Stimulated activated naive B cell treated with anti-CD40 and anti-IgM and Interleukin-4, amounts not matched to agents 10 μg/mL and 1 μg/mL and 100 μg/mL, for 72 hours (primary cell): ENCODE measurements around the gene ZSWIM3.
A peak's percentile ranks its signal among the peaks of the same experiment; 100 is the strongest.

Experiments
- ATAC-seq, 2 donors: fragments of 150-1000 bp; cut with Tn5 transposase; replicated peaks; 2 replicates each; pipeline ENCODE4 v1.10.0; 2021; ENCODE audit warnings: moderate library complexity in 1 of 2
- DNase-seq: peaks from one replicate; pipeline ENCODE4 v3.0.0; 2021
- H3K27ac Mint-ChIP-seq: one replicate; pipeline ENCODE4 v1.8.0; 2022; ENCODE audit warnings: mild to moderate bottlenecking, mixed read lengths
- H3K27me3 Mint-ChIP-seq, 2 donors: one replicate each; pipeline ENCODE4 v1.8.0; 2022; ENCODE audit warnings: mixed read lengths in 2 of 2
- H3K36me3 Mint-ChIP-seq, 2 donors: one replicate each; pipeline ENCODE4 v1.8.0; 2022; ENCODE audit warnings: mixed read lengths in 2 of 2, mild to moderate bottlenecking in 1 of 2
- H3K4me1 Mint-ChIP-seq, 2 donors: one replicate each; pipeline ENCODE4 v1.8.0; 2022; ENCODE audit warnings: mixed read lengths in 2 of 2, mild to moderate bottlenecking in 1 of 2
- H3K4me3 Mint-ChIP-seq, 2 donors: one replicate each; pipeline ENCODE4 v1.8.0; 2022; ENCODE audit warnings: mild to moderate bottlenecking in 2 of 2, mixed read lengths in 2 of 2, moderate library complexity in 1 of 2
- H3K9me3 Mint-ChIP-seq, 2 donors: one replicate each; pipeline ENCODE4 v1.8.0; 2022; ENCODE audit warnings: mixed read lengths in 2 of 2, mild to moderate bottlenecking in 1 of 2

Gene ZSWIM3

DNA sequence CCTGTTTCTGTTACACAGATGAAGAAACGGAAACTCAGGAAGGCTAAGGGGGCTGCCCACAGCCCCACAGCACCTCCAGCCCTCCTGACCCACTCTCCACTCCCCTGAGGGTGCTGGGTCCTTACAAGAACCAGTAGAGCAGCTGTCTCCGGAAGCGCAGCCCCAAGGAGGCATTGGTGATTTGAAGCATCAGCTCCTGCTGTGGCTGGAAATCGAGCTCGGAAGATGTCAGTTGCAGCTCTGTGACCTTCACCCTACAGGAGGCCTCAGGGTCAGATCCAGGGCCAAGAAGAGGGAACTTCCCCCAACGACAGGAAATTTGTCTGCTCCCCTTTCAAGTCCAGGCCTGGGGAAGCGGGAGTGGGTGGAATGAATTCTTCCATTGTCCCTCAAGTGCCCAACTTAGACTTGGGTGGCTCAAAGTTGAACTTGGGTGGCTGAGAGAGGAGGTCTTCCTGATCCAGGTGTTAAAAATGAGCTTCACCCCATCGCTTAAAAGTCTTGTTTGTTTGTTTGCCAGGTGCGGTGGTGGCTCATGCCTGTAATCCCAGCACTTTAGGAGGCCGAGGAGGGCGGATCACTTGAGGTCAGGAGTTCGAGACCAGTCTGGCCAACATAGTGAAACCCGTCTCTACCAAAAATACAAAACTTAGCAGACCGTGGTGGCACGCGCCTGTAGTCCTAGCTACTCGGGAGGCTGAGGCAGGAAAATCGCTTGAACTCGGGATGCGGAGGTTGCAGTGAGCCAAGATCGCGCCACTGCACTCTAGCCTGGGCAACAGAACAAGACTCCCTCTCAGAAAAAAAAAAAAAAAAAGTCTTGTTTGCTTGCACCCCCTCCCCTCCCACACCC, 52.6 kb downstream of the ZSWIM3 start:
- Mint-ChIP-seq H3K27ac (peak overlapping the region; percentile 78), H3K4me3 (peak overlapping the region; percentile 78 to 81), H3K27me3 (no peaks in the 10 kb centered on the region), H3K4me1 (peaks cover 20 to 33% of the 10 kb centered on the region in 2 donors), H3K36me3 (peaks cover 2 to 29% of the 10 kb centered on the region in 2 donors), H3K9me3 (no peaks in the 10 kb centered on the region)
- ATAC-seq = no peak
- DNase-seq = no peak

DNA sequence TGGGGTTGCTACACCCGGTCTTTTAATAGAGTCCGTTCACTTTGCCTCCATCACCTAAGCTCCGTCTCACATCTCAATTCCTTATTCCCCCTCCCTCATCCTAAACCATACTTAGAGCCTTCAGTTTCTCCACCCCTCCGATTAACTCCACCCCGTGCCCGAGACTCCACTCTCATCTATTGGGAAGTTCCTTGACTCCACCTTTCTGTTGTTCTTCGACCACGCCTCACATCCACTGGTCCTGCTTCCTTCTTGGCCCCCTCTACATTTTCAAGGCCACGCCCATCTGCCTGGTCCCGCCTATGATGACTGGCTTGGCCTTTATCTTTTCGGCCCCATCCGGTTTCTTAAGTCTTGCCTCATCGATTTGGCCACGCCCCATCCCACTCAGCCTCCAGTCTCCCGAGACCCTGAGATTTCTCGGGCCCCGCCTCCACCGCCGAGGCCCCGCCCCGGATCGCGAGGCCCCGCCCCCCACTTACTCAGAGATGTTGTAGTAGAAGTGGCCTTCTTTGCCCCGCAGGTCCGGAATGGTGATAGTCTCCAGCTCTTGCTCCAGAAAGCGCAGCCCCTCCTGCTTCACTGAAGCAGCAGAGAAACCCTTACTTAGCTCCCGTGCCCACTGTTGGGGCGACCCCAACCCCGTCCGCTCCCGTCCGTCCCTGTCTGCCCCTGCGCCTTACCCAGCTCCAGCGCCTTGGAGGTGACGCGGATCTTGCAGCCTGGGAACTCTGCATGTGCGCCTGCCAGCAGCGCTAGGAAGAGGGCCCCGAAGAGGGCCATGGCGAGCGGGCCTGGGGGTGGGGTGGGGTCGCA, 53.5 kb downstream of the ZSWIM3 start:
- peak overlapping the region; percentile 78 to 81 for H3K4me3 Mint-ChIP-seq
- H3K27me3 Mint-ChIP-seq = no peaks in the 10 kb centered on the region
- H3K27ac Mint-ChIP-seq = peak overlapping the region; percentile 78
- ATAC-seq = peak; percentile 89 to 94
- peaks cover 0 to 24% of the 10 kb centered on the region in 2 donors for H3K36me3 Mint-ChIP-seq
- peaks cover 20 to 33% of the 10 kb centered on the region in 2 donors for H3K4me1 Mint-ChIP-seq
- DNase-seq = peak; percentile 97
- H3K9me3 Mint-ChIP-seq = no peaks in the 10 kb centered on the region

DNA sequence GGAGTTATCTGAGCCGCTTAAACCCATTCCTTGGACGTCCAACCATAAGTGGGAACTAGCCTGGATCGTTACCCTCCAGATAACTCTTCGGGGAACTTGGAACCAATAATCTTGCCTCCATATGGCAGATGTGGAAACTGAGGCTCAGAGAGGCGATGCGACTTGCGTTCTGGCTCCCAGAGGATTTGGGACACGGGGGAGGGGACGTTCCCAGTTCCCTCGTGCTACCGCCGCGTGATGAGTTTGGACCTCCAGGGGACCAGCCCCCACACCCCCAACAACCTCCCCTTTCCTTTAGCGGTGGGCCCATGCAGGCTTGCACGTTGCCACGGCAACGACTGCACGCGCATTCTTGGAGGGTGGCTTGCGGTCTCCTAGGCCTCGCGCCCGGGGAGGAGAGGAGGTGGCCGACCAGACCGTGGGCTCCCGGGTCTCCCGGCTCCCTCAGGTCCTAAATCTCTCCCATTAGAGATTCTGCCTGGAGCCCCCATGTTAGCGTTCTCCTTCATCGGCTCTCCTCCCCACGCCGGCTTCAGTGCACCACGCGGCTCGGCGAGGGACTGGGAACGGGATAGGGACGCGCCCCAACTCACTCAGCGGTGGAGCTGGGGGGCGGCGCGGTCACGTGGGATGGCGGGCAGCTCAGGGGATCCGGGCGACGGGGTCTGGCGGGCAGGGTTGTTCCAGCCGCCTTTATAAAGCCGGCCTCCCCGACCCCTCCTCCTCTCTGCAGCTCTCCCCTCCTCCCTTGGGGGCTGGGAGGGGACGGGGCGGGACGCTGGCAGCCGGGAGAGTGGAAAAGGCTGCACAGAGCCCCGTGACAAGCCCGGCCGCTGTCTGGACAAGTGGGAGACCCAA, 54.3 kb downstream of the ZSWIM3 start, which contains the start of gene PLTP:
TSS of gene PLTP (minus strand) at position 670 of the 858 bp plus-strand sequence. CDS start 703 bp downstream, outside the sequence.
- DNase-seq (peak; percentile 34), ATAC-seq (peak in 1 of 2 donors; percentile 14)
- Mint-ChIP-seq H3K9me3 (no peaks in the 10 kb centered on the region), H3K4me1 (peaks cover 20 to 33% of the 10 kb centered on the region in 2 donors), H3K36me3 (peaks cover 0 to 20% of the 10 kb centered on the region in 2 donors), H3K27me3 (peaks cover 0 to 5% of the 10 kb centered on the region in 2 donors), H3K27ac (peak within 1 kb of the TSS; percentile 84), H3K4me3 (peak within 1 kb of the TSS; percentile 78 to 81)

DNA sequence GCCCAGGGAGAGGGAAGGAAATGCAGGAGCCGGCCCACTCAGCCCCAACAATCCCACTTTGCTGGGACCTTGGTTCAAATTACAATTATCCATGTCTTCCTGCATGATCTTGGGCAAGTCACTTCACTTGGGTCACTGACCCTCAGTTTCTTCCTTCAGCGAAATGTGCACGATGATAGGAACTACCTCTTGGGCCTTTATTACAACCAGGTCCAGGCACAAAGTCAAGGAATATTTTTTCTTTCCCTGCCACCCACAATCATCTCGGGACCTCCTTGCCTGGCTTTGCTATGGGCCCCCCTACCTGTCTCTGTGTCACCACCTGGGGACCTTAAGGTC, 54.9 kb downstream of the ZSWIM3 start:
- Mint-ChIP-seq H3K27ac (no peak overlapping the region), H3K4me3 (peak overlapping the region; percentile 78 to 81), H3K9me3 (no peaks in the 10 kb centered on the region), H3K4me1 (peaks cover 20 to 33% of the 10 kb centered on the region in 2 donors), H3K27me3 (peaks cover 0 to 6% of the 10 kb centered on the region in 2 donors), H3K36me3 (peaks cover 0 to 16% of the 10 kb centered on the region in 2 donors)
- ATAC-seq (no peak), DNase-seq (no peak)

DNA sequence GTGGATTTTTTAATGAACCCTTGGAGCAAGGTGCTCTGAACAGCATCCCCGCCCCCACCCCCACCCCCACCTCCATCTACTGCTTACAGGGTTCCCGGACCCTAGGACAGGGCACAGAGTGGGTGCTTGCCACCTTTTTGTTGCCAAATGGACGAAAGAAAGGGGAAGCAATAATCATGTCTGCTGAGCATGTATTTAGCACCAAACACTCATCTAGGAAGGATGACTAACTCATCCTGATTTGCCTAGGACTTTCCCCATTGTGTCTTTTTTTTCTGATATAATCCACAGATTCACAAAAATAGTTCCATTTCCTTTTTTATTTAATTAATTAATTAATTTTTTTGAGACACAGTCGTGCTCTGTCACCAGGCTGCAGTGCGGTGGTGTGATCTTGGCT, 55.7 kb downstream of the ZSWIM3 start:
- Mint-ChIP-seq H3K4me1 (peaks cover 18 to 33% of the 10 kb centered on the region in 2 donors), H3K27ac (peak overlapping the region; percentile 44), H3K9me3 (no peaks in the 10 kb centered on the region), H3K4me3 (peak overlapping the region in 1 of 2 donors; percentile 68), H3K27me3 (peaks cover 0 to 12% of the 10 kb centered on the region in 2 donors), H3K36me3 (peaks cover 0 to 8% of the 10 kb centered on the region in 2 donors)
- peak in 1 of 2 donors; percentile 35 for ATAC-seq
- DNase-seq = no peak

DNA sequence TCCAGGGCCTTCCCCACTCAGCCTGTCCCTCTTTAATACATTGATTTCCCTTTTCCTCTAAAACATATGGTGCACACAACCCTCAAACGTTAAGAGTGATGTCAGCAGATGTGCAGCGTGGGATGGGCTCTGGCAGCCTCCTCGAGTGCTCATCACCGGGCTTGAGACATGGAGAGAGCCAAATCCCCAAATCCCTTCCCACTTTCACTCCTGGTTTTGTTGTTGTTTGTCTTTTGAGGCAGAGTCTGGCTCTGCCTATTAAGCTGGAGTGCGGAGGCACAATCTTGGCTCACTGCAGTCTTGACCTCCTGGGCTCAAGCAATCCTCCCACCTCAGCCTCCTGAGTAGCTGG, 60.4 kb downstream of the ZSWIM3 start:
- no peaks in the 10 kb centered on the region for H3K9me3 Mint-ChIP-seq
- peaks cover 5 to 9% of the 10 kb centered on the region in 2 donors for H3K4me1 Mint-ChIP-seq
- H3K27ac Mint-ChIP-seq = no peak overlapping the region
- H3K27me3 Mint-ChIP-seq = peaks cover 20 to 25% of the 10 kb centered on the region in 2 donors
- no peak for DNase-seq
- ATAC-seq = no peak
- no peak overlapping the region for H3K4me3 Mint-ChIP-seq
- no peaks in the 10 kb centered on the region for H3K36me3 Mint-ChIP-seq

DNA sequence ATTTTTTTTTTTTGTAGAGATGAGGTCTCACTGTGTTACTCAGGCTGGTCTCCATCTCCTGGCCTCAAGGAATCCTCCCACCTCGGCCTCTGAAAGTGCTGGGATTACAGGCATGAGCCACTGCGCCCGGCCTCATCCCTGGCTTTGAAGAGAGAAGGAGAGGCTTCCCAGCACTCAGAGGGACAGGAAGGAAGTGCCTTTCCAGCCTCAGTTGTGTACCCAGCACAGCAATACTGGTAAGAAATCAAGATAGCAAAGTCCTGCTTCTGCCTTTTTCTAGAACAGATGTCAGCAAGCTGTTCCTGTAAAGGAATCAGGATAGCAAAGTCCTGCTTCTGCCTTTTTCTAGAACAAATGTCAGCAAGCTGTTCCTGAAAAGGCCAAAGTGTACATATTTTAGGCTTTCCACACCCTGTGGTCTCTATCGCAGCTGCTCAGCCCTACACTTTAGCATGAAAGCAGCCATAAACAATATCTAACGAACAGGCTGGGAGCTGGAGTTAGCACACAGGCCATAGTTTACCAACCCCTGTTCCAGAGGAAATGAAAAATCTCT, 60.8 kb downstream of the ZSWIM3 start:
- Mint-ChIP-seq H3K9me3 (no peaks in the 10 kb centered on the region), H3K4me1 (peaks cover 5 to 9% of the 10 kb centered on the region in 2 donors), H3K36me3 (no peaks in the 10 kb centered on the region), H3K4me3 (no peak overlapping the region), H3K27ac (no peak overlapping the region), H3K27me3 (peaks cover 20 to 25% of the 10 kb centered on the region in 2 donors)
- ATAC-seq = no peak
- DNase-seq = no peak

DNA sequence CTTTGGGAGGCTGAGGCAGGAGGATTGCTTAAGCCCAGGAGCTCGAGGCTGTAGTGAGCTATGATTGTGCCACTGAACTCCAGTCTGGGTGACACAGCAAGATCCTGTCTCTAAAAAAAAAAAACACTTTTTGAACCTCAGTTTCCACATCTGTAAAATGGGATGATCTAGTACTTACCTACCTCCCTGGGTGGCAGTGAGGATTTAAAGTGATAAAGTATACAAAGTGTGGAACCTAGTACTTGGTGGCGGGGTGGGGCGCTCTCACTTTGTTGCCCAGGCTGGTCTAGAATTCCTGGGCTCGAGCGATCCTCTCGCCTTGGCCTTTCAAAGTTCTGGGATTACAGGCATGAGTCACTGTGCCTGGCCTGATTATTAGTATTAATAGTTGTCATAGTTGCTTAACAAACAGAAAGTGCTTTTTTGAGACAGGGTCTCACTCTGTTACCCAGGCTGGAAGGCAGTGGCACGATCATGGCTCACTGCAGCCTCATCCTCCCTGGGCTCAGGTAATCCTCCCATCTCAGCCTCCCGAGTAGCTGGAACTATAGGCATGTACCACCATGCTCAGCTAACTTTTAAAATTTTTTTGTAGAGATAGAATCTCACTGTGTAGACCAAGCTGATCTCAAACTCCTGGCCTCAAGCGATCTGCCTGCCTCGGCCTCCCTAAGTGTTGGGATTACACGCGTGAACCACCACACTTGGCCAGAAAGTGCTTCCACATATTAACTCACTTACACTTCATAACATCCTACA, 61.5 kb downstream of the ZSWIM3 start:
- Mint-ChIP-seq H3K36me3 (no peaks in the 10 kb centered on the region), H3K9me3 (no peaks in the 10 kb centered on the region), H3K27me3 (peaks cover 20 to 25% of the 10 kb centered on the region in 2 donors), H3K27ac (no peak overlapping the region), H3K4me1 (peaks cover 5 to 8% of the 10 kb centered on the region in 2 donors), H3K4me3 (no peak overlapping the region)
- no peak for ATAC-seq
- DNase-seq = no peak

DNA sequence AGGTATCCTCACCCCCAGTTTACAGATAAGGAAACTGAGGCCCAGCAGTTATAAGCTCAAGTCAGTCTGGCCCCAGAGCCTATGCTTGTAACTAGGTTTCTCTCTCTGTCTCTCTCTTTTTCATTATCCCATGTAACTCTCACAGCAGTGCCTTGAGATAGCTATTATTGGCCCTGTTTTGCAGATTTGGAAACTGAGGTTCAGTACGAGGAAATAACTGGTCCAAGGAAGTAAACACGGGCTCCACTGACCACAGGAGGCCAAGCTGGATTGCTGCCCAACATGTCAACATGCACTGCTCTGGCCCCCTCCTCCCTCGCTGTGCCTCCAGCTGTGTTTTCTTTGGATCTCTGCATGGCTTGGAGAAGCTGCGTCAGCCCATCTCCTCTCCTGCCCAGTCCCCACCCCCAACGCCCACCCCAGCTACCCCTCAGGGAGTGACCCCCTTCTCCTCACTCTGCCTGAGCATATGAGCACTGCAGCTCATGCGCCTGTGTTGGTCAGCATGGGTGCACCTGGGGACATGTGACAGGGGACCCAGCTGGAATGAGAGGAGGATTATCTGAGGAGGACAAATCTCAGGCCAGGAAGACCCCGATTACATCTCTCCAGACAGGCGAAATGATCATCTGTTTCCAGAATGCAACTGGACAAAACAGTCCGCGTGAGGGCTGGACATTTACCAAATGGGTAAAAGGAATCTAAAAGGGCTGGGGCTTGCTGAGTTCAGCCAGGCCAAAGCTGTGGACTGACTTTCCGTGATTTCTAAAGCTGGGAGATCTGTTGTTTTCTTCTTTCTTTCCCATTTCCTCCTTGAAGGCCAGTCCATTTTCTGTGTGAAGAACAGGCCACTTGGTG, 62.4 kb downstream of the ZSWIM3 start:
- DNase-seq (no peak), ATAC-seq (no peak)
- Mint-ChIP-seq H3K4me3 (no peak overlapping the region), H3K4me1 (peaks cover under 1 to 5% of the 10 kb centered on the region in 2 donors), H3K27me3 (peaks cover 20 to 25% of the 10 kb centered on the region in 2 donors), H3K27ac (no peak overlapping the region), H3K36me3 (no peaks in the 10 kb centered on the region), H3K9me3 (no peaks in the 10 kb centered on the region)

DNA sequence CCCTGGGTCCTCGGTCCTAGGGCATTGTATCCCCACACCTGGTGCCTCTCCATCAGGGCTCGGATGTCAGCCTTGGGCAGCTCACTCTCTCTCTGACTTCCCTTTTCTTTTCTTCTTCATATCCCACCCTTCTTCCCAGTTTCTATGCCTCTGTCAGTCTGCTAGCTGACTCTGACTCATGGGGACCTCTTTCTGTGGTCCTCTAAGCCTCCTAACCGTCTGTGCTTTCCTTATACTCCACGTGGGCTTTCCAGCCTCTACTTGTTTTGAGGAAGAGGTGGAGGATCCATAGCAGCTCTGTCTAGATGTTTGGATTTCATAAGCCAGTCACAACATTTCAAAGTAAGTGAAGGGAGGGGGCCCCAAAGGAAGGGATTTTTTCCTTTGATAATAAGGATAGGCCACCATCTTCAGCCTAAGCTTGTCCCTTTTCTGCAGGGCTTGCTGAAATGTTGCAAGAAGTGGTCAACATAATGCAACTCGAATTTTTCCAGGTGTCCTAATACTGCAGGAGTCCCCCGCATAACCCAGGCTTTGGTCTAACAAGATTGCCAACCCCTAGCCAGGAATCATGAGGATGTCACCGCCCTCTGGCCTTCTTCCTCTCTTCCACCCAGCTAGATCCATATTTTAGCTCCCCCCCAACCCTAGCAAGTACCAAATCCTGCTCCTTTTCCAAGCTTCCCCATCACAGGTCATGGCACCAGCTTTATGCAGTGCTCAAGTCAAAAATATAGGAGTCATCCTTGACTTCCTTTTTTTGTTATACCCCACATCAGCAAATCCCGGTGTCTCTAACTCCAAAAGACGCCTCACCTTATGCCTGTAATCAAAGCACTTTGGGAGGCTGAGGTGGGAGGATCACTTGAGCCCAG, 63.3 kb downstream of the ZSWIM3 start:
- no peak overlapping the region for H3K27ac Mint-ChIP-seq
- H3K4me1 Mint-ChIP-seq = peaks cover 0 to 5% of the 10 kb centered on the region in 2 donors
- no peak overlapping the region for H3K4me3 Mint-ChIP-seq
- no peaks in the 10 kb centered on the region for H3K36me3 Mint-ChIP-seq
- H3K9me3 Mint-ChIP-seq = no peaks in the 10 kb centered on the region
- H3K27me3 Mint-ChIP-seq = peaks cover 20 to 25% of the 10 kb centered on the region in 2 donors
- no peak for ATAC-seq
- DNase-seq = no peak

DNA sequence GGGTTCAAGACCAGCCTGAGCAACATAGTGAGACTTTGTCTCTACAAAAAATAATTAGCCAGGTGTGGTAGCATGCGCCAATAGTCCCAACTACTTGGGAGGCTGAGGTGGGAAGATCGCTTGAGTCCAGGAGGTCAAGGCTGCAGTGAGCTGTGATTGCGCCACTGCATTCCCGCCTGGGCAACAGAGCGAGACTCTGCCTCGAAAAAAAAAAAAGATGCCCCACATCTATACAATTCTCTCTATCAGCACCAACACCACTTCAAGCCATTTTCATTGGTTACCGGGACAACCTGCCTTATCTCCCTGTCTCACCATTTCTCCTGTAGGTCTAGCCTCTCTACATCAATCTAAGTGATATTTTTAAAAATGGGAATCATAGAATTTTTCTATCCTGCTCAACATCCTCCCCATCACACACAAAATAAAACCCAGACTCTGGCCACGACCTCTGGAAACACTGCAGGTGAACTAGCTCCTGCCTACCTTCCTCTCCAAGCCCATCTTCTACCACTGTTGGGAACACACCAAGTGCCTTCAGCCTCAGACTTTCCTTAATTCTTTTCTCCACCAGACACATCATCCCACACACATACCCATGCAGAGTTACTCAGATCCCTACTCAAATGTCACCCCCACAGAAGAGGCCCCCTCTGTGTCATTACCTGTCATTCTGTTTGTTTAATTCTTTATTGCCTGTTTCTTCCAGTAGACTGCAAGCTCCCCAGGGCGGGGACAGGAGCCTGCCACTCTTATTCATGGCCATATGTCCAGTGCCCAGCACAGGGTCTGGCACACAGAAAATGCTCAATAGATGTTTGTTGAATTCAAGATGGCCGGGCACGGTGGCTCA, 64.1 kb downstream of the ZSWIM3 start:
- H3K27ac Mint-ChIP-seq = no peak overlapping the region
- DNase-seq (no peak), ATAC-seq (no peak)
- no peaks in the 10 kb centered on the region for H3K9me3 Mint-ChIP-seq
- peaks cover 20 to 22% of the 10 kb centered on the region in 2 donors for H3K27me3 Mint-ChIP-seq
- H3K4me1 Mint-ChIP-seq = peaks cover 0 to 5% of the 10 kb centered on the region in 2 donors
- H3K4me3 Mint-ChIP-seq = no peak overlapping the region
- H3K36me3 Mint-ChIP-seq = no peaks in the 10 kb centered on the region
